ENCODE results near the gene GCNT2.
"Not testable (repeated sequence)": the region's sequence is repeated elsewhere in the genome, so short reads cannot be mapped to it uniquely, and the experiment has no call there.

The GCNT2 gene

DNA sequence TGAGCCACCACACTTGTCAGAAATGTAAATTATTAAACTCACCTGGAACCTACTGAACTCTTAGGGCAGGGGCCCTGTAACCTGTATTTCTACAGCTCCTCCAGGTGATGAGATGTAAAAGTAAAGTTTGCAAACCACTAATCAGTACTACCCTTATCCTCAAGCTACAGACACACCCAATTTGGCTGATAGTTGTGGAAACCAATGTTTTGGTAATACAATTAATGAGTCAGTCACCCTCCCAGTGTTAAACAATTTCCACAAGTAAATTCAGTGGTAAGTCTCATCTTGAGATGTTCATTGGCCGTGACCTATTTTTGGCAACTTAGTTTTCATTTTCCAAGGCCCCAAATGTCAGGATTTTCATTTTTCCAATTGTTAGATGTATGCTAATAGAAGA, 29.6 kb downstream of the GCNT2 start:
- DNase-seq = no peak

DNA sequence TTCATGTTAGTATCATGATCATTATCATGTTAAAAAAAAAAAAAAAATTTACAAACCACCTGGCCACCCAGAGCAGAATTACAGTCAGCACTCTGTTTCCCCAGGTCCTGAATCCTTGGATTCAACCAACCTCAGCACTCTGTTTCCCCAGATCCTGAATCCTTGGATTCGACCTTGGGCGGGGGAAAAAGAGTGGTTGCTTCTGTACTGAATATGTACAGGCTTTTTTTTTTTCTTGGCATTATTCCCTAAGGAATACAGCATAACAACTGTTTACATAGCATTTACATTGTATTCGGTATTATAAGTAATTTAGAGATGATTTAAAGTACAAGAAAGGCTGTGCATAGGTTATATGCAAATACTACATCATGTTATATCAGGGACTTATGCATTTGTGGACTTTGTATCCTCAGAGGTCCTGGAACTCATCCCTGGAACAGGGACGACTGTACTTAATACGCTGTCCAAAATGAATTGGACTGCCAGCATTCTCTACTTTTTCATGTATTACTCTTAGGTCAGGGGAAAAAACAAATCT, 31.2 kb downstream of the GCNT2 start:
- DNase-seq = no peak

DNA sequence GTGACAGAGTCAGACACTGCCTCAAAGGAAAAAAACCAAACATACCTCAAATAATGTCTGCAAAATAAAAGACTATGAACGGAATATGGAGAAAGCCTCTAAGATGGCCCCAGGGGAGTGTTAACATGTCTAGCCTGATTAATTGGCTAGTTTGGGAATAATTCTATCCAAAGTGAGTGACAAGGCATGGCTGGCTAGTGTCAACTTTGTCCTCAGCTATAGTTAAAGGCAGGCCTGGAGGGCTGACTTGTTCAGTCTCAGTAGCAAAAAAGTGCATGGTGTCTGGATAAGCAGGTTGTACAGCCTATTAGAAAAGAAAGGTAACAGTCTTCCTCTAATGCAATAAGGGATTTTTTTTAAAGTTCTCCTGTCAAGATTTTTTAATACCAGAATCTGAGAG, 32.7 kb downstream of the GCNT2 start:
- no peak for DNase-seq

DNA sequence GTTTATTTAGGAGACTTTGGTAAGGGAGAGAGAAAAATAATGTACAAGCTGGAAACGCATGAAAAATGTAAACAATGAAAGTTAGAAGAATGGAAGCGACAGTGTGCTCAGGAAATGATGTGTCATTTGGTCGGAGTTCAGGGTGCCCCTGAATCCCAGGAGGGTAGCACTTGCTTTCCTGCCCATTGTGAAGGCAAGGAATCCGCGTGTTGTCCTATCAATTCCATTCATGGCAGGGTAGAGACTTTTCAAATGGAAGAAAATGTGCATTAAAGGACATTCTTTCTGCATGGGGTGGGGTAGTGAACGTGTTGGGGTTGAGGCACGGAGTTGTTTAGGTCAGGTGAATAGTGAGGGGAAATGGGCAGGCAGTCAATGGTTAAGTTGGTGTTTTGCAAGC, 33.7 kb downstream of the GCNT2 start:
- DNase-seq = no peak

DNA sequence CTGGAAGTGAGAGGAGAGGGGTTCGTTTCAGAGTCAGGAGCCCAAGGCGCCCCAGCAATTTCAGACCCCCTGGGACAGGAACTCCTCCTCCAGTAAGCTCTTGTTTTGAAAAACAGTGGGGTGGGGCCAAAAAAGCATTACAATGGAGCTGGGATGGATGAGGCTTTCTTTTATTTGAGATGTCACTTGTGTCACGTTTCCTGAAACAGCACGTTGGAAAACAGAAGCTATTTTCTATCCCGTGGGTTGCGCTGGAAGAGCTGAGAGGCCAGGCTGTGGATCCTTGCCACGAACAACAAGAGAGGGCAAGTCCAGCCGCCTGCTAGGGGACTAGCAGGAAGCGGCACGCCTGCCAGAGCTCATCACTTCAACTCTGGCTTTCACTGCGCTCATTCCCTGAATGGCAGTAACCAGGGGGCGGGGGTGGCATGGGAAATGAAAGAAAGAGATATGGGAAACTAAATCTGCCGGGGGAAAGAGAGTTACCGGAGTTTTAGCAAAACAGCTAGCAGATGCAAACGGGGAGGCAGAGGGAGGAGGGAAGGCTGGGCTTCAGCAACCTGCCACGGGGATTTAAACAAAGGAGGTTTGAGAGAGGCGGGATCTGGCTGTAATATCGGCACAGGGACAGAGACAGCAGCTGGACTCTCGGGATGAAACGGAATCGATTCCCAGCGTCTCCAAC, 34.6 kb downstream of the GCNT2 start:
- DNase-seq = no peak

DNA sequence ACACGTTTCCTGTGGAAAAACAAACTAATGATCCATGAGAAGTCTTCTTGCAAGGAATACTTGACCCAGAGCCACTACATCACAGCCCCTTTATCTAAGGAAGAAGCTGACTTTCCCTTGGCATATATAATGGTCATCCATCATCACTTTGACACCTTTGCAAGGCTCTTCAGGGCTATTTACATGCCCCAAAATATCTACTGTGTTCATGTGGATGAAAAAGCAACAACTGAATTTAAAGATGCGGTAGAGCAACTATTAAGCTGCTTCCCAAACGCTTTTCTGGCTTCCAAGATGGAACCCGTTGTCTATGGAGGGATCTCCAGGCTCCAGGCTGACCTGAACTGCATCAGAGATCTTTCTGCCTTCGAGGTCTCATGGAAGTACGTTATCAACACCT, 35.4 kb downstream of the GCNT2 start:
- DNase-seq = no peak

DNA sequence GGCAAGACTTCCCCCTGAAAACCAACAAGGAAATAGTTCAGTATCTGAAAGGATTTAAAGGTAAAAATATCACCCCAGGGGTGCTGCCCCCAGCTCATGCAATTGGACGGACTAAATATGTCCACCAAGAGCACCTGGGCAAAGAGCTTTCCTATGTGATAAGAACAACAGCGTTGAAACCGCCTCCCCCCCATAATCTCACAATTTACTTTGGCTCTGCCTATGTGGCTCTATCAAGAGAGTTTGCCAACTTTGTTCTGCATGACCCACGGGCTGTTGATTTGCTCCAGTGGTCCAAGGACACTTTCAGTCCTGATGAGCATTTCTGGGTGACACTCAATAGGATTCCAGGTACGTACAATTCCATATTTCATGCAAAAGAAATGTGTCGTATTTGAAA, 35.8 kb downstream of the GCNT2 start:
- no peak for DNase-seq

DNA sequence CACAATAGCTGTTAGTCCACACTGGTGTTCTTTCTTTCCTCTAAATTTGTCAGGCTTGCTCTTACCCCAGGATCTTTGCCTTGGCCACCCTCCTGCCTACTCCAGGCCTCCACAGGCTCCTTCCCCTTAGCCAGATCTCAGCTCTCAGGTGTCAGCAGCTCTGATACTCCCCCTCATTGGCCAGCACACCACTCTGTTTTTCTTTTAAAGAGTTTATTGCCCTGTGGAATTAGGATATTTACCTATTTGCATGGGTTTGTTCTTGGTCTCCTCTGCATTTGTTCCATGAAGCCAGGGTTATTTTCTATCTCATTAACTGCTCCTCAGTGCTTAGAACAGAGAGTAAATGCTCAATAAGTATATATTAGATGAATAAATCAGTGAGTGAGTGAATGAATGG, 36.8 kb downstream of the GCNT2 start:
- DNase-seq = no peak

DNA sequence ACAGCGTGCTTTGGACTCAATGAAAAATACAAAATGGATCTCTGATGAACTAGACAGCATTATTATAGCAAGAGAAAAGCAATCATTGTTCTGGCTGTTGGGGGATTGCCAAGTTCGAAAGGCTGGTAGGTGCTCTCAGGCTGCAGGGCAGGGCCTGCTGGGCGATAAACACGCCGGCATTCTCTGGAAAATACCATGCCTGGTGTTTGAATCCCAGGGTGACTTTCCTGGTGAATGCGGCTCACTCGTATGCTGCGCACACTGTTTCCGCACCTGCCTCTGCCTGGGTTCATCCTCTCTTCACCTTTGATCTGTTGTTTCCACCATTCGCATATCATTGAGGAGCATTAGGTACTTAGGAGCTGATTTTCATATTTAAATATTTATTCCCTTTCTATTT, 37.4 kb downstream of the GCNT2 start:
- DNase-seq = no peak

DNA sequence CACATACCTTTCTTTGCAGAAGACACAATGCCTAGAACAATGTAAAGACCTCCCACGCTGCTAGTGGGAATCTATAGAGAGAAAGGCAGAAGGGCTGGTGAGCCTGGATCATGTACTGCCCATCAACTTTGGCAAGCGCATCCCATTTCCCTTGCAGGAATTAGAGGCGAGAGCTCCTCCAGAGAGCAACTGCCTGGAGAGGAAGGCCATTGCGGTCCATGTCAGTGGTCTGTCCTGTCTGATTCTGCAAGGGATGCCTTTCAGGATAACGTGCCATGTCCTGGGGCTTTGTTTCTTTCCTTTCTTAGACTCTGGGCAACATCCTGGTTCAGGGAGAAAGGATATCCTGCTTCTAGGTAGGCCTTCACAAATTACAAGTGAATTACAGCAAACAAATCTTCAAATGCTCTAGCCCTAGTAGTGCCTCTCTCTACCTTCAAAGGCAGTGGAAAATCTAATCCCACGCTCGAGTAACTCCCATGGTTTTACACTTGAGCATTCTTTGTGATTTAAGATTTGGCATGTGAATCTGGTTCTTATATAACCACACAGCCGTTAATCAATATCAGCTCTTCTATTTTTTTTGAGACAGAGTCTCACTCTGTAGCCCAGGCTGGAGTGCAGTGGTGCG, 38.5 kb downstream of the GCNT2 start:
- no peak for DNase-seq

DNA sequence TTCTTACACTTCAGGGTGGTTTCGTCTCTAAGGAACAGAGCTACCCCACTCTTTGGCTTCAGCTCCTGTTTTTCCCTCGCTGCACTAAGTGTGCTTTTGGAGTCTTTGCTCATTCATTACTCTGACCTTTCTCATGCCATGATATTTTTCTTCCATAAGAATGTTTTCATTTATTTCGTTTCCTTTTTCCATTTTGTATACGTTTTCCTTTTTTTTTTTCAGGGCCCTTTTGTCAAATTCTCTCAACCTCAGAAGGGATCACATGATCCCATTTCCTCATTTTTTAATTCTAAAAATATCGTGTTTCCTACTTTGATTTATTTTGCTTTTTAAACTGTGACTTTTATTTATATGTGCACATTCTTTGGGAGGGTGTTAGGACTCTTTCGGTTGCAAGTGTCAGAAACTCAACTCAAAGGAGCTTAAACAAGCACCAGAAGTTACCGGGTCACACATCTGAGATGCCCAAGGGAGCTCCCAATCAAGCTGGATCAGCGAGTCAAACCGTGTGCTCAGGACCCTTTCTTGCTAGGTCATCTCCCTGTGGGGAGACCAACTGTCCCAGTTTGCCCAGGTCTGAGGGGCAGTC, 40.6 kb downstream of the GCNT2 start:
- no peak for DNase-seq

DNA sequence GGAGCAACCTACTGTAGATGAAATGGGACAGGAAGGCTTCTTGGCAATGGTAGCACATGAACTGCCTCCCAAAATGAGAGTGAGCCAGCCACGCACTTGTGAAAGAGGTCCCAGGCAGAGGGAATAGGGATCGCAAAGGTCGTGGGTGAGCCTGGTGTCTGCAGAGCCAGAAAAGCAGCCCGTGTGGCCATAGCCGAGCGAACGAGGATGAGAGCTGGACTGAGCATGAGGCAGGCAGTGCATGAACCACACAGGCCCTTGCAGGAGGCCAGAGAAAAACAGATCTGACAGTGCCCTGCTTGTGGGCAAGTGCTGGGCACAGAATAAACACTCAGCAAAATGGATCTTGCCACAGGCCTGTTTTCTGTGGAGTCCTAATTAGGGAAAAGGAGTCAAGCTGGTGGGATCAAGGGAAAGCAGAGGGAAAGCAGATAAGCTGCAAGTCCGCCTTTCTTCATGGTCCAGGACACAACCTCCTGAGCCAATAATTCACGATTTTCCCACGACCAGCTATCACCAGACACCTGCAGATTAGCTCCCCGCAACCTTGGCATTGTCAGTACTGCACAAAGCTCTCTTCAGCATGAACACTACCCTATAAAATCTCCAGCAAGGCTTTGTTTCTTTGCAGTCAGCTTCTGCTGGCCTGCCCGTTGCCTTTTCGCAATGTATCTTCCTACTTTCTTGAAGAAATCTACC, 44.0 kb downstream of the GCNT2 start:
- DNase-seq = no peak

DNA sequence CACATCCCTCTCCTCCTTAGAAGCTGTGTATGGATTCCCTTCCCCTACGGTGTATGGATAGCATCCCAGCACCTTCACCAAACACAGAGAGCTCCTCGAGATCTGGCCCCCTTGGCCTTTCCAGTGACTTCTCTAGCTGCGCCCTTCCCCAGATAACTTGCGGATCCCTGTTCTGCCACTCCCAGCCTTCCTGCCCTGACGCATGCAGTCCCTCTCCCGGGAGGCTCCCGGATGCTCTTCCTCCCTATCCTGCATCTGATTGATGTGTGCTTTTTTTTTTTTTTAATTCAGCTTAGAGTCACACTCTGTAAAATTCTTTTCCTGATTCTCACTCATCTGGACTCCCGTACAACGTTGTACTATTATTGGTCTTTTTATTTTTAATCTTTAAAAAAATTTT, 44.8 kb downstream of the GCNT2 start:
- no peak for DNase-seq

DNA sequence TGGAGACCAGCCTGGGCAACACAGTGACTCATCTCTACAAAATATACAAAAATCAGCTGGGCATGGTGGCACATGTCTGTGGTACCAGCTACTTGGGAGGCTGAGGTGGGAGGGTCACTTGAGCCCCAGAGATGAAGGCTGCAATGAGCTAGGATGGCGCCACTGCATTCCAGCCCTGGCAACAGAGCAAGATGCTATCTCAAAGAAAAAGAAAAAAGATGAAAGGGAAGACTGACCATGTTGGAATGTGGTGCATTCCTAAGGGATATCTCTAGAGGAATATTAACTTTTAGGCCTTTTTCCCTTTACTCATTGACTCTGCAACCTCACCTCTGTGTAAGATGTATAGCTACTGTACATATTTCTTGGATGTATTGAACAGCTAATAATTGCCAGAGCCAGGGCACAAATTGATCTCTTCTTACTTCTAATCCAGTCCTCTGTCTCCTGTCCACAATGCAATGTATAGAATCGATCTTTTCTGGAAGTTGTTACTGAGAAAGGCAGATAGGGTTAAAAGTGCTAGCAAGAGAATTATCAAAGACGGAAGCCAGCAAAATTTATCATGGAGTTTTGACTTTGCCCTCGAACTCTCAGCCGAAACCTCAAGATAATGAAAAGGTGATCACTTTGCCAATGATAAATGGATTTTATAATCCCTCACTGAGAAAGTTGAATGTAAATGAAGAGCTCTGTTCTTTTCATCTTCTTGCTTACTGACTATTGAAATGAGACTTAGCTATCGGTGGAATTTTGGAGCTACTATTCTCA, 46.3 kb downstream of the GCNT2 start:
- DNase-seq = no peak

DNA sequence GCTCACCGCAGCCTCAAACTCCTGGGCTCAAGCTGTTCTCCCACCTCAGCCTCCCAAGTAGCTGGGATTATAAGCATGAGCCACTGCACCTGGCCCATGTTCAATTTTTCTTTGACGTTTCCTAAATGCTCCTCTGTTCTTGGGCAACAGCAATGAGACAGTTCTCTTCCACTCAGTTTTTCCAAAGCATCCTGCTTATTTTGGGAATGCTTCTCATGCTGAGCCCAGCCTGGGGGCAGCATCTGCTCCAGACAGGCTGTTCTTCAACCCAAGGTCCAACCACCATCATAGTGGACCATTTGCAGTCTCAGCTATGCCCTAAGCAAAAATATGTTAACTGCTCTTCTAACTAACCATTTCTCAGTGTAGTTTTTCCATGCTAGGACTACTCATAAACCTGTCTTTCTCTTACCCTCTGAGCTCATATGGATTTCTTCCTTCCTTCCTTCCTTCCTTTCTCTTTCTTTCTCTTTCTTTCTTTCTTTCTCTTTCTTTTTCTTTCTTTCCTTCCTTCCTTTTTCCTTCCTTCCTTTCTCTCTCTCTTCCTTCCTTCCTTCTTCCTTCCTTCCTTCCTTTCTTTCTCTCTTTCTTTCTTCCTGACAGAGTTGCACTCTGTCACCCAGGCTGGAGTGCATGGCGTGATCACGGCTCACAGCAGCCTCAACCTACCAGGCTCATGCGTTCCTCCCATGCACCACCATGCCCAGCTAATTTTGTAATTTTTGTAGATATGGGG, 48.4 kb downstream of the GCNT2 start:
- DNase-seq = no peak

DNA sequence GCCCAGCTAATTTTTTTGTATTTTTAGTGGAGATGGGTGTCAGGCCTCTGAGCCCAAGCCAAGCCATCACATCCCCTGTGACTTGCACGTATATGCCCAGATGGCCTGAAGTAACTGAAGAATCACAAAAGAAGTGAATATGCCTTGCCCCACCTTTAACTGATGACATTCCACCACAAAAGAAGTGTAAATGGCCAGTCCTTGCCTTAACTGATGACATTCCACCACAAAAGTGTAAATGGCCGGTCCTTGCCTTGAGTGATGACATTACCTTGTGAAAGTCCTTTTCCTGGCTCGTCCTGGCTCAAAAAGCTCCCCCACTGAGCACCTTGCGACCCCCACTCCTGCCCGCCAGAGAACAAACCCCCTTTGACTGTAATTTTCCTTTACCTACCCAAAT, 54.4 kb downstream of the GCNT2 start:
- DNase-seq = not testable (repeated sequence)

DNA sequence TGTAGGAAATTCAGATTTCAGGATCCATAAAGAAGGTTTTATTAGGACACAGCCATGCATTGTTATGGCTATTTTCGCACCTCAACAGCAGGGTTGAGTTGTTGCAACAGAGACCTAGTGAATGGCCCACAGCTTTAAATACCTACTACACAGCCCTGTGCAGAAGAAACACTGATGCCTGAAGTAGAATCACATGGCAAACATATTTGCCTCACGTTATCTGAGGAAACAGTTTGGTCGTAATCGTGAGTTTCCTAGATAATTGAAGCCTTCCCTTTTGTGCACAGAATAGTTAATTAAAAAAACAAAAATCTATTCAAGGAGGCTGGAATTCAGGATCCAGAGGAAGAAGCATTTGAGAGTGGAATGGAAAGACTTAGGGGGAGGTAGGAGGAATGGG, 55.1 kb downstream of the GCNT2 start:
- DNase-seq = no peak

DNA sequence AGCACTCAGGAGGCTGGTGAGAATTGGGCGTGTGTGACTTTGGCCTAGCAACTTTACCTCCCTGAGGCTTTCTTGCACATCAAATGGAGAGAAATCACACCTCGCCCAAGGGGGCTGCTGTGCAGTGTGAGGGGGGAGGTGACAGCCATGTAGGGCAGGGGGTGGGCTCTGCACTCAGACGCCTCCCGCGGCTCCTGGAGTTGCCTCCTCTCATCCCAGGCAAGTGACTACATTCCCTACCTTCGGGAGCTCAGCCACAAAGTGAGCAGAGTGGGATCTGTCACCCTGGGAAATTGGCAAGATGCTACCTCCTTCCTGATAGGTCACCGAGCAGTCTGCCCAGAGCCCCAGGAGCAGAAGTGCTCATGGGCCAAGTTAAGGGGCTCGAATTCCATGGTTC, 56.0 kb downstream of the GCNT2 start:
- no peak for DNase-seq

DNA sequence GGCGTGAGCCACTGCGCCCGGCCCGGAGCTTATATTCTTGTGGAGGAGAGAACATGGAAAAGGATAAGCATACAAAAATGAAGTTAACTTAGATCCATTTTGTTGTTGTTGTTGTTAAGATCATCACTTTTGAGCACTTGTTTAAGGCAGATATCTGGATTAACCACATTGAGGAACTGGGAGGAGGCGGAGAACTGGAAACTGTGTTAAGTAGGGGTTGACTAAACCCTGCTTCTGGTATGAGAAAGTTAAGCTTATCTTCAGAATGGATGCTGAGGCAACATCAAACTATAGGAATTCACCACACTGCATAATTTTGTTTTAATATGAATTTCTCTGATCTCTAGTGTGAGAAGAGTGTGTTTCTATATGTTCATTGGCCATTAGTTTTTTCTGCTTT, 57.6 kb downstream of the GCNT2 start:
- no peak for DNase-seq

DNA sequence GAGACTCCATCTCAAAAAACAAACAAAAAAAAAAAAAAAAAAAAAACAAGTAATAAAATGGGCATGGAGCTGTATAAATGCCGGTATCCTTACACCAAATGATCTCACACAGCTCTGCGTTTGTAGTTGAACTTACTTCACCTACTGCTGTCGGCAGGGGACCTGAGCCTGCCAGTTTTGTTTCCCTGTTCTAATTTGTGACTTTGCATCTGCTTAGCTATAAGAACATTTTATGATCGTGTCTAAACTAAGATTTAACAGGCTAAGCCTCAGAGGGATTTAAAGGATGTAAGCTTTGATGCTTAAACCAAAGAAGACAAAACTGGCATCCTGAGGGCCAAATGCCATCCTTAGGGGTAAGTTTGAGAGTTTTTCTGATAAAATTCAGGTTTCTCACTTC, 58.7 kb downstream of the GCNT2 start:
- DNase-seq = no peak

DNA sequence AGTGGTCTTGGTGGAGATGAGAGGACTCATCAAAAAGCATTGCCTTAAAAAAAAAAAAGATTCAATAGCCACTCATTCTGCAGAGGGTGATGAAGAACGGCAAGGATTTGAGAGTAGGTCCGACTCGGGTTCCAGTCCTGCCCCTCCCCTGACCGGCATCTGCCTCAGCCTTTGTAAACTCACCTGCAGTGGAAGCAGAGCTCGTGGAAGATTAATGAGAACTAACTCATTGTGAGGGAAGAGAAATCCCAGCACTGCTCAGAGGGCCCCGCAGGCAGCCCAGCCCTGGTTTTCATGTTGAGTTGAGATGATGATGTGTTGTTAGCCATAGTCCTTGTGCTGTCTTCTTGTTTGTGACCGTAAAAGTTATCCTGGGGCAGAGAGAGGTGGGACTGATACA, 59.4 kb downstream of the GCNT2 start:
- DNase-seq = no peak

DNA sequence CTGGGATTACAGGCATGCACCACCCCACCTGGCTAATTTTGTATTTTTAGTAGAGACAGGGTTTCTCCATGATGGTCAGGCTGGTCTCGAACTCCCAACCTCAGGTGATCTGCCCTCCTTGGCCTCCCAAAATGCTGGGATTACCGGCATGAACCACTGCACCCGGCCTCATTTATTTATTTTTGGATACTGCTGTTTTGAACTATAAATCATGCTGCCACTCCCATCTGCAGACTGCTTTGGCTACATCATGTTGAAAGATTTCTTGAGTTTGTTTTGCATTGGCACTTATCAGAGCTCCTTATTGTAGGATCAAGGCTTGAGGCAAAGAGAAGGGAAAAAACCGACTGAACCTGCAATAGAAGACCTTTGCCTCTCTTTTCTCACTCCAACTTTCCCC, 60.3 kb downstream of the GCNT2 start:
- DNase-seq = not testable (repeated sequence)
